Measurements from ENCODE around the gene CYP3A4.
"Not testable (repeated sequence)": the region's sequence is repeated elsewhere in the genome, so short reads cannot be mapped to it uniquely, and the experiment has no call there.

CYP3A4 gene

GRCh38 chr7:99784007-99784406, at the start of gene CYP3A4:
CYP3A4 (minus strand) TSS chr7:99784184; CDS start chr7:99784081, 103 bp downstream.
- DNase-seq, result no peak

GRCh38 chr7:99833289-99833877, 49.4 kb upstream of the CYP3A4 start:
- DNase-seq, result no peak

- DNase-seq, result no peak
Observed at GRCh38 chr7:99831595-99831994, 47.6 kb upstream of the CYP3A4 start.

- DNase-seq, result no peak
Observed at GRCh38 chr7:99829524-99830160, 45.7 kb upstream of the CYP3A4 start.

- DNase-seq, result no peak
Observed at GRCh38 chr7:99828811-99829210, 44.8 kb upstream of the CYP3A4 start.

GRCh38 chr7:99827040-99827778, 43.2 kb upstream of the CYP3A4 start:
- DNase-seq, result no peak

GRCh38 chr7:99825873-99826272, 41.9 kb upstream of the CYP3A4 start:
- DNase-seq, result no peak

GRCh38 chr7:99825452-99825851, 41.5 kb upstream of the CYP3A4 start:
- DNase-seq, result no peak

- DNase-seq, result no peak
Observed at GRCh38 chr7:99824091-99824490, 40.1 kb upstream of the CYP3A4 start.

GRCh38 chr7:99822731-99823718, 39.0 kb upstream of the CYP3A4 start:
- no peak for DNase-seq

GRCh38 chr7:99820408-99821027, 36.5 kb upstream of the CYP3A4 start:
- no peak for DNase-seq

- no peak for DNase-seq
Observed at GRCh38 chr7:99808766-99809165, 24.8 kb upstream of the CYP3A4 start.

- no peak for DNase-seq
Observed at GRCh38 chr7:99806839-99807478, 23.0 kb upstream of the CYP3A4 start.

GRCh38 chr7:99805641-99806040, 21.7 kb upstream of the CYP3A4 start:
- DNase-seq, result no peak

- not testable (repeated sequence) for DNase-seq
Observed at GRCh38 chr7:99803118-99803517, 19.1 kb upstream of the CYP3A4 start.

- DNase-seq, result not testable (repeated sequence)
Observed at GRCh38 chr7:99801407-99801806, 17.4 kb upstream of the CYP3A4 start.

GRCh38 chr7:99798972-99799371, 15.0 kb upstream of the CYP3A4 start:
- DNase-seq, result no peak

GRCh38 chr7:99795864-99796263, 11.9 kb upstream of the CYP3A4 start:
- DNase-seq, result not testable (repeated sequence)

- no peak for DNase-seq
Observed at GRCh38 chr7:99794585-99795502, 10.9 kb upstream of the CYP3A4 start.

- DNase-seq, result no peak
Observed at GRCh38 chr7:99793443-99793842, 9.5 kb upstream of the CYP3A4 start.

- no peak for DNase-seq
Observed at GRCh38 chr7:99792967-99793366, 9.0 kb upstream of the CYP3A4 start.
